SU-DHL-6 (cell line): ENCODE measurements around the gene TXNRD2.

Experiments used
- H2AFZ ChIP-seq: fragments of 200-600 bp; sonication (generic); 2 replicates; pipeline ENCODE4 v1.6.1; 2014; ENCODE audit warnings: low read depth, mild to moderate bottlenecking, moderate library complexity, mixed read lengths, antibody characterized with exemption, low read length; ENCODE audit not compliant: severe bottlenecking
- H3F3A ChIP-seq: fragments of 200-600 bp; shearing (Covaris generic); 2 replicates; pipeline ENCODE4 v1.6.0; 2016; ENCODE audit warnings: antibody characterized with exemption, mild to moderate bottlenecking; ENCODE audit not compliant: insufficient read depth
- H3K27ac ChIP-seq: fragments of 200-600 bp; sonication (generic); 2 replicates; pipeline ENCODE4 v1.5.1; 2016; ENCODE audit warnings: low read depth, mild to moderate bottlenecking, low read length, moderate library complexity, mixed read lengths
- H3K27me3 ChIP-seq: fragments of 200-600 bp; sonication (generic), shearing (Covaris generic); 2 replicates; pipeline ENCODE4 v1.6.0; 2014; ENCODE audit warnings: mild to moderate bottlenecking, low read length
- H3K36me3 ChIP-seq: fragments of 200-600 bp; sonication (generic); 2 replicates; pipeline ENCODE4 v1.6.1; 2014; ENCODE audit warnings: mild to moderate bottlenecking, low read length, mixed read lengths
- H3K4me2 ChIP-seq: fragments of 300-600, 200-600 bp; shearing (Covaris generic), sonication (generic); 2 replicates; pipeline ENCODE4 v1.6.0; 2014; ENCODE audit warnings: low read length, low read depth, mild to moderate bottlenecking; ENCODE audit not compliant: poor library complexity, severe bottlenecking
- H3K4me3 ChIP-seq: fragments of 200-600 bp; sonication (generic); 2 replicates; pipeline ENCODE4 v1.5.1; 2014; ENCODE audit warnings: antibody characterized with exemption, low read length, mild to moderate bottlenecking, mixed read lengths; ENCODE audit not compliant: insufficient read depth, poor library complexity, severe bottlenecking
- H3K79me2 ChIP-seq: fragments of 200-600 bp; sonication (generic); 2 replicates; pipeline ENCODE4 v1.6.1; 2014; ENCODE audit warnings: mild to moderate bottlenecking, low read length, moderate library complexity; ENCODE audit not compliant: insufficient read depth
- H3K9ac ChIP-seq: fragments of 200-600 bp; sonication (generic); 2 replicates; pipeline ENCODE4 v1.7.0; 2014; ENCODE audit warnings: mild to moderate bottlenecking, low read length
- H3K9me2 ChIP-seq: fragments of 200-600 bp; sonication (generic); replicated peaks from 2 replicates; pipeline ENCODE4 v1.6.1; 2014; ENCODE audit warnings: low read length; ENCODE audit not compliant: insufficient read depth
- H3K9me3 ChIP-seq: fragments of 200-600 bp; sonication (generic); 2 replicates; pipeline ENCODE4 v1.6.1; 2014; ENCODE audit warnings: low read length, mixed read lengths; ENCODE audit not compliant: insufficient read depth
- H4K20me1 ChIP-seq: fragments of 200-600 bp; sonication (generic); 2 replicates; pipeline ENCODE4 v1.6.1; 2014; ENCODE audit warnings: low read depth, mild to moderate bottlenecking, antibody characterized with exemption, low read length, moderate library complexity, mixed read lengths
- CTCF ChIP-seq: fragments of 200-600 bp; sonication (generic); IDR thresholded peaks from one replicate; pipeline ENCODE4 v1.5.1; 2017; ENCODE audit warnings: antibody characterized with exemption, mild to moderate bottlenecking, low read length, moderate library complexity; ENCODE audit not compliant: insufficient read depth, poor library complexity, severe bottlenecking
- EZH2phosphoT487 ChIP-seq: fragments of 200-600 bp; sonication (generic), shearing (Covaris generic); conservative IDR thresholded peaks from 2 replicates; pipeline ENCODE4 v1.6.1; 2018; ENCODE audit warnings: mild to moderate bottlenecking, antibody characterized with exemption, low read length, moderate library complexity, mixed read lengths

TXNRD2 gene

GRCh38 chr22:19842393-19843106, 99.1 kb downstream of the TXNRD2 start:
- Histone ChIP-seq H3K36me3 (no peaks in the 10 kb centered on the region), H3K9ac (no peak overlapping the region), H3K27me3 (no peaks in the 10 kb centered on the region), H3K27ac (no peak overlapping the region), H3K4me2 (no peak overlapping the region), H3K9me3 (no peaks in the 10 kb centered on the region), H4K20me1 (no peaks in the 10 kb centered on the region), H3K79me2 (no peaks in the 10 kb centered on the region), H3K9me2 (no peaks in the 10 kb centered on the region), H3K4me3 (no peak overlapping the region), H3F3A (no peaks in the 10 kb centered on the region), H2AFZ (no peak overlapping the region)
- TF ChIP-seq EZH2phosphoT487 (no peak), CTCF (no peak)

- Histone ChIP-seq H3F3A (no peaks in the 10 kb centered on the region), H3K79me2 (no peaks in the 10 kb centered on the region), H3K9me3 (no peaks in the 10 kb centered on the region), H3K9me2 (no peaks in the 10 kb centered on the region), H4K20me1 (no peaks in the 10 kb centered on the region), H3K4me2 (no peak overlapping the region), H3K27ac (no peak overlapping the region), H3K9ac (no peak overlapping the region), H3K27me3 (no peaks in the 10 kb centered on the region), H3K4me3 (no peak overlapping the region), H3K36me3 (no peaks in the 10 kb centered on the region), H2AFZ (no peak overlapping the region)
- TF ChIP-seq CTCF (no peak), EZH2phosphoT487 (no peak)
These were observed 99.8 kb downstream of the TXNRD2 start for GRCh38 chr22:19841641-19842392.

- no peaks in the 10 kb centered on the region for H3K36me3 ChIP-seq
- no peaks in the 10 kb centered on the region for H3K9me3 ChIP-seq
- TF ChIP-seq CTCF (no peak), EZH2phosphoT487 (no peak)
- H3K4me3 ChIP-seq: no peak overlapping the region
- no peaks in the 10 kb centered on the region for H3K27me3 ChIP-seq
- H2AFZ ChIP-seq: no peak overlapping the region
- H4K20me1 ChIP-seq: no peaks in the 10 kb centered on the region
- H3F3A ChIP-seq: no peaks in the 10 kb centered on the region
- H3K9ac ChIP-seq: no peak overlapping the region
- no peaks in the 10 kb centered on the region for H3K9me2 ChIP-seq
- H3K27ac ChIP-seq: no peak overlapping the region
- no peak overlapping the region for H3K4me2 ChIP-seq
- H3K79me2 ChIP-seq: no peaks in the 10 kb centered on the region
These were observed 100.5 kb downstream of the TXNRD2 start for GRCh38 chr22:19840955-19841640.
